ENCODE data around the gene RHOG. TPM values are rescaled to one million over a fixed set of nuclear protein-coding genes. Genes with fewer than 3 reads are reported as not detected.
A peak's percentile ranks its signal among the peaks of the same experiment; 100 is the strongest.

Gene RHOG
- total and polyA plus RNA-seq, 2 experiments from 2014 or later, result 18.0 to 36.9 TPM

DNA sequence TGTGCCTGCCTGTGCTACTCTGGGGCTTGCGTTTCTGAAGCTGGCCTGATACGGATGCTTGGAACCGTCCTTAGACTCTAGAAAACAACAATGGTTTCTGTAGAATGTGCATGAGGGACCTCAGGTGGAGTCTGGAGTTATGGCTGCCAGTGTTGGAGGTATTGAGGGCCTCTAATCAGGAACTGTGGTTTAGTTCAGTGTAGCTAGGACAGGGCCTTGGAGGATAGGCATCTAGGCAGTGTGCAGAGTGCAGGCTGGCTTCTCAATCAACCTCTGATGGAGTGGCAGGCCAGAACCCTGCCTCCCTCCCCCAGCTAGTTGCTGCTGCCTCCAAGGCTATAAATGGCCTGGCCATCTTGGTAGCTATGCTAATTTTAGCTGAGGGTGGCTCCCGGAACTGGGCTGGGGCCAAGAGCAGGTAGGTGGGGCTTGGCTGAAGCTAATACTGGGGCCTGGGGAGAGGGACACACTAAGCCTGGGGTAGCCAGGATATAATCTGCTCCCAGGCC lies 18.7 kb upstream of the RHOG start:
- no peaks in the 10 kb centered on the region for H4K20me1 ChIP-seq (ENCODE audit: insufficient read depth, poor library complexity, severe bottlenecking)
- no peak for DNase-seq (ENCODE audit: low spot score)
- no peaks in the 10 kb centered on the region for H3K9me3 ChIP-seq (ENCODE audit: low read depth)
- peaks cover 86% of the 10 kb centered on the region for H3K79me2 ChIP-seq
- H2AFZ ChIP-seq, result no peak overlapping the region
- H3K4me2 ChIP-seq, result no peak overlapping the region
- H3K36me3 ChIP-seq (replicated peaks; ENCODE audit: insufficient read depth, low read depth), result no peaks in the 10 kb centered on the region
- H3K4me3 ChIP-seq, result no peak overlapping the region
- no peaks in the 10 kb centered on the region for H3K9me2 ChIP-seq (replicated peaks; ENCODE audit: insufficient read depth)
- peaks cover 16% of the 10 kb centered on the region for H3K4me1 ChIP-seq (ENCODE audit: insufficient read depth)
- no peaks in the 10 kb centered on the region for H3K27me3 ChIP-seq
- TF ChIP-seq, protein P1, sequence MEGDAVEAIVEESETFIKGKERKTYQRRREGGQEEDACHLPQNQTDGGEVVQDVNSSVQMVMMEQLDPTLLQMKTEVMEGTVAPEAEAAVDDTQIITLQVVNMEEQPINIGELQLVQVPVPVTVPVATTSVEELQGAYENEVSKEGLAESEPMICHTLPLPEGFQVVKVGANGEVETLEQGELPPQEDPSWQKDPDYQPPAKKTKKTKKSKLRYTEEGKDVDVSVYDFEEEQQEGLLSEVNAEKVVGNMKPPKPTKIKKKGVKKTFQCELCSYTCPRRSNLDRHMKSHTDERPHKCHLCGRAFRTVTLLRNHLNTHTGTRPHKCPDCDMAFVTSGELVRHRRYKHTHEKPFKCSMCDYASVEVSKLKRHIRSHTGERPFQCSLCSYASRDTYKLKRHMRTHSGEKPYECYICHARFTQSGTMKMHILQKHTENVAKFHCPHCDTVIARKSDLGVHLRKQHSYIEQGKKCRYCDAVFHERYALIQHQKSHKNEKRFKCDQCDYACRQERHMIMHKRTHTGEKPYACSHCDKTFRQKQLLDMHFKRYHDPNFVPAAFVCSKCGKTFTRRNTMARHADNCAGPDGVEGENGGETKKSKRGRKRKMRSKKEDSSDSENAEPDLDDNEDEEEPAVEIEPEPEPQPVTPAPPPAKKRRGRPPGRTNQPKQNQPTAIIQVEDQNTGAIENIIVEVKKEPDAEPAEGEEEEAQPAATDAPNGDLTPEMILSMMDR (IDR thresholded peaks at IDR 0.05; ENCODE audit: poor library complexity), result no peak
- TF ChIP-seq EZH2 (IDR thresholded peaks at IDR 0.05; ENCODE audit: borderline replicate concordance), result no peak
- TF ChIP-seq EZH2phosphoT487 (IDR thresholded peaks at IDR 0.05; ENCODE audit: low read depth, severe bottlenecking, unreplicated experiment), result no peak
- H3K27ac ChIP-seq, result no peak overlapping the region
- 81% methylated on average over 4 of the region's 4 CpGs for WGBS (ENCODE audit: low lambda C conversion rate, missing lambda C conversion rate)

GRCh38 chr11:3857628-3858027 lies 16.9 kb upstream of the RHOG start:
- Histone ChIP-seq H3K4me1 (ENCODE audit: insufficient read depth) (peaks cover 18% of the 10 kb centered on the region), H3K27me3 (no peaks in the 10 kb centered on the region), H3K4me3 (no peak overlapping the region), H3K4me2 (peak overlapping the region; percentile 99), H3K9me2 (replicated peaks; ENCODE audit: insufficient read depth) (no peaks in the 10 kb centered on the region), H3K27ac (no peak overlapping the region), H4K20me1 (ENCODE audit: insufficient read depth, poor library complexity, severe bottlenecking) (no peaks in the 10 kb centered on the region), H3K36me3 (replicated peaks; ENCODE audit: insufficient read depth, low read depth) (no peaks in the 10 kb centered on the region), H2AFZ (no peak overlapping the region), H3K79me2 (peaks cover 68% of the 10 kb centered on the region), H3K9me3 (ENCODE audit: low read depth) (no peaks in the 10 kb centered on the region)
- no peak for TF ChIP-seq EZH2phosphoT487 (IDR thresholded peaks at IDR 0.05; ENCODE audit: low read depth, severe bottlenecking, unreplicated experiment)
- no peak for TF ChIP-seq EZH2 (IDR thresholded peaks at IDR 0.05; ENCODE audit: borderline replicate concordance)
- TF ChIP-seq, protein P1 (IDR thresholded peaks at IDR 0.05; ENCODE audit: poor library complexity), result no peak
- no peak for DNase-seq (ENCODE audit: low spot score)

DNA sequence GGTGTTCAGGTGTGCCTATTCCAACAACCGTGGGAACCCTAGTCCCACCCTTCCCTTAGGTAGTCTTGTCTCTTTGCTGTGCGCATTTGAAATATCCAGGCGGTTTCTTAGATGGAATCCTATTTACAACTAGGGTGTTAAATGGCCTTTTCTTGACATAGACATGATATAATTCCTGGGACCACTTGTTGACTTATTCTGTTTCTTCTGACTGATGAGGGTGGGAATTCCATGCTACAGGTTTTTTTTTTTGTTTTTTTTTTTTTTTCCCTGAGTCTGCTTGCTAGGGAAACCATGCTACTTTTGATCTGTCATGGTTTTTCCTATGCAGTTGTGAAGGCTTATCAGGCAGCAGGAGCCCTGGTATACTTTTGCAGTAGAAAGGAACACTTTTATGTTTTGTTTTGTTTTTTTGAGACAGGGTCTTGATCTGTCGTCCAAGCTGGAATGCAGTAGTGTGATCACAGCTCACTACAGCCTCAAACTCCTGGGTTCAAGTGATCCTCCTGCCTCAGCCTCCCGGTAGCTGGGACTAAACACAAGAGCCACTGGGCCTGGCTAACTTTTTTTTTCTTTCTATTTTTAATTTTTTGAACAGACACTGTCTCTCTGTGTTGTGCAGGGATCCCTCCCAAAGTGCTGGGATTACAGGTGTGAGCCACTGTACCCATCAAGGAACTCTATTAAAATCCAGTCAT lies 16.2 kb upstream of the RHOG start:
- Histone ChIP-seq H3K36me3 (replicated peaks; ENCODE audit: insufficient read depth, low read depth) (no peaks in the 10 kb centered on the region), H3K4me2 (peak overlapping the region; percentile 99), H3K27ac (no peak overlapping the region), H3K4me1 (ENCODE audit: insufficient read depth) (peaks cover 18% of the 10 kb centered on the region), H3K79me2 (peaks cover 61% of the 10 kb centered on the region), H3K9me2 (replicated peaks; ENCODE audit: insufficient read depth) (no peaks in the 10 kb centered on the region), H2AFZ (no peak overlapping the region), H3K4me3 (peak overlapping the region; percentile 97), H4K20me1 (ENCODE audit: insufficient read depth, poor library complexity, severe bottlenecking) (no peaks in the 10 kb centered on the region), H3K27me3 (no peaks in the 10 kb centered on the region), H3K9me3 (ENCODE audit: low read depth) (no peaks in the 10 kb centered on the region)
- no peak for TF ChIP-seq EZH2phosphoT487 (IDR thresholded peaks at IDR 0.05; ENCODE audit: low read depth, severe bottlenecking, unreplicated experiment)
- 66% methylated on average over 5 of the region's 5 CpGs for WGBS (ENCODE audit: low lambda C conversion rate, missing lambda C conversion rate)
- DNase-seq (ENCODE audit: low spot score), result no peak

DNA sequence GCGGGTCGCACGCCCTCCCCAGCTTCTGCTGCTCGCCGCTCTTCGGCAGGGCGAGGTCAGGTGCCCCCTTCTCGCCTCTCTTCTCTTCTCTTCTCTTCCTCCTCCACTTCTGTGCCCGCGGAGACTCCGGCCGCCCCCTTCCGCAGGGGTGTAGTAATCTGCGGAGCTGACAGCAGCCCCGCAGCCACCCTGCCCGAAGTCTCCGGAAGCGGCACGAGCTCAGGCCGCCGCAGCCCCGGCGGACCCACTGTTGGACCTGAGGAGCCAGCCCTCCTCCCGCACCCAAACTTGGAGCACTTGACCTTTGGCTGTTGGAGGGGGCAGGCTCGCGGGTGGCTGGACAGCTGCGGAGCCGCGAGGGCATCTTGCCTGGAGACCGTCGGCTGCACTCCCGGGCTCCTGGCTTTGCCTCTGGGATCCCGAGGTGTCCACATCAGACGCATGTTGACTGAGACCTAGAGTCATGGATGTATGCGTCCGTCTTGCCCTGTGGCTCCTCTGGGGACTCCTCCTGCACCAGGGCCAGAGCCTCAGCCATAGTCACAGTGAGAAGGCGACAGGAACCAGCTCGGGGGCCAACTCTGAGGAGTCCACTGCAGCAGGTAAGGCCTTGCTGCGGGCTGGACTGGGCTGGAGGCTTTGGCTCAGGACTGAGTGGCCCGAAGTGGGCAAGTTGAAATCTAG lies 15.2 kb upstream of the RHOG start:
- Histone ChIP-seq H3K9me2 (replicated peaks; ENCODE audit: insufficient read depth) (no peaks in the 10 kb centered on the region), H4K20me1 (ENCODE audit: insufficient read depth, poor library complexity, severe bottlenecking) (no peaks in the 10 kb centered on the region), H3K79me2 (peaks cover 51% of the 10 kb centered on the region), H3K27me3 (no peaks in the 10 kb centered on the region), H3K9me3 (ENCODE audit: low read depth) (no peaks in the 10 kb centered on the region), H3K4me2 (peak overlapping the region; percentile 99), H3K36me3 (replicated peaks; ENCODE audit: insufficient read depth, low read depth) (no peaks in the 10 kb centered on the region), H3K4me1 (ENCODE audit: insufficient read depth) (peaks cover 18% of the 10 kb centered on the region), H3K4me3 (peak overlapping the region; percentile 97), H2AFZ (peak overlapping the region; percentile 94), H3K27ac (peak overlapping the region; percentile 97)
- 8% methylated on average over 32 of the region's 40 CpGs for WGBS (ENCODE audit: low lambda C conversion rate, missing lambda C conversion rate)
- peak; percentile 51 for DNase-seq (ENCODE audit: low spot score)
- TF ChIP-seq EZH2 (IDR thresholded peaks at IDR 0.05; ENCODE audit: borderline replicate concordance), result no peak
- TF ChIP-seq, protein P1 (IDR thresholded peaks at IDR 0.05; ENCODE audit: poor library complexity), result no peak
- no peak for TF ChIP-seq EZH2phosphoT487 (IDR thresholded peaks at IDR 0.05; ENCODE audit: low read depth, severe bottlenecking, unreplicated experiment)
